Kidney (tissue), 22 donors: ENCODE data around the gene TUBE1. TPM values are rescaled to one million over a fixed set of nuclear protein-coding genes. Genes with fewer than 3 reads are reported as not detected.

Experiments
- DNase-seq, 5 donors: peaks; one replicate each; pipeline ENCODE4 v3.0.0-alpha.2; 2013 to 2020
- FAIRE-seq: peaks from 2 replicates; lab custom pipeline; 2012; peaks lifted over from hg19 to GRCh38; lab: Jason Lieb, UNC
- H3K27ac ChIP-seq, 2 donors: one replicate each; pipeline ENCODE4 v1.7.0; 2013; ENCODE audit warnings: low read depth in 2 of 2, low read length in 2 of 2, inconsistent platforms in 1 of 2
- H3K27me3 ChIP-seq: one replicate; pipeline ENCODE4 v1.7.1; 2013; ENCODE audit warnings: low read length, inconsistent platforms; ENCODE audit not compliant: control insufficient read depth, insufficient read depth
- H3K36me3 ChIP-seq, 3 donors: one replicate each; pipeline versions ENCODE4 v1.7.0 to v1.7.1; 2013; ENCODE audit warnings: low read length in 3 of 3, control low read depth in 1 of 3, inconsistent platforms in 1 of 3; ENCODE audit not compliant: insufficient read depth in 3 of 3, control insufficient read depth in 2 of 3
- H3K4me1 ChIP-seq, 3 donors: one replicate each; pipeline versions ENCODE4 v1.7.0 to v1.7.1; 2013; ENCODE audit warnings: low read length in 3 of 3, inconsistent platforms in 1 of 3, low read depth in 1 of 3; ENCODE audit not compliant: control insufficient read depth in 2 of 3, insufficient read depth in 2 of 3
- H3K4me3 ChIP-seq, 3 donors: one replicate each; pipeline versions ENCODE4 v1.7.0 to v1.8.1; 2013; ENCODE audit warnings: low read length in 3 of 3, control low read depth in 1 of 3, inconsistent platforms in 1 of 3
- H3K9ac ChIP-seq, 3 donors: one replicate each; pipeline versions ENCODE4 v1.7.0 to v1.7.1; 2013; ENCODE audit warnings: low read length in 3 of 3, control low read depth in 1 of 3, inconsistent platforms in 1 of 3
- H3K9me3 ChIP-seq, 3 donors: one replicate each; pipeline versions ENCODE4 v1.7.0 to v1.7.1; 2013; ENCODE audit warnings: low read length in 3 of 3, control low read depth in 1 of 3, inconsistent platforms in 1 of 3; ENCODE audit not compliant: control insufficient read depth in 2 of 3, insufficient read depth in 1 of 3
- intact Hi-C: fragments of 100-400 bp; cut with DNase I; formaldehyde crosslinking; loops from one replicate; pipeline ENCODE4 v1.11.1; 2022
- long read RNA-seq, 10 donors: library from polyadenylated mRNA in 1 of 10; unstranded in 1 of 10; transcript quantifications; one replicate each; pipeline ENCODE4 v2.0.0 and lab custom pipeline, GENCODE V29; 2021 to 2026
- polyA plus RNA-seq: library from polyadenylated mRNA; stranded (reverse); fragments of 350-450 nt; fragmentation: Illumina TruSeq; extraction: RNeasy Lipid Tissue Mini Kit (QIAGEN cat#74804); gene quantifications from one replicate; pipeline ENCODE4 v1.2.3, GENCODE V29; 2014; ENCODE audit warnings: low read depth, low replicate concordance; ENCODE audit not compliant: insufficient read depth
- total RNA-seq: library from RNA; stranded (reverse); fragmentation: NEBNext Ultra II Directional; extraction: Animal tissue kit (Norgen Biotek cat#: 25700); gene quantifications from one replicate; pipeline ENCODE4 v1.2.1, GENCODE V29; 2021
- TF ChIP-seq, protein P1 (sequence below): IDR thresholded peaks from 3 replicates; pipeline ENCODE4 v1.5.1; 2012; ENCODE audit warnings: mild to moderate bottlenecking, moderate library complexity, borderline replicate concordance; ENCODE audit not compliant: insufficient read depth; ENCODE audit errors: extremely low read depth
- donor health status: control.
- donor health status: control.
- donor health status: control.
- donor health status: control.
- donor health status: control.
- donor health status: DM: yes; HTN: yes; CAD: no.
- donor health status: Normal renal cell carcinoma (clear cell type).

Gene TUBE1, protein sequence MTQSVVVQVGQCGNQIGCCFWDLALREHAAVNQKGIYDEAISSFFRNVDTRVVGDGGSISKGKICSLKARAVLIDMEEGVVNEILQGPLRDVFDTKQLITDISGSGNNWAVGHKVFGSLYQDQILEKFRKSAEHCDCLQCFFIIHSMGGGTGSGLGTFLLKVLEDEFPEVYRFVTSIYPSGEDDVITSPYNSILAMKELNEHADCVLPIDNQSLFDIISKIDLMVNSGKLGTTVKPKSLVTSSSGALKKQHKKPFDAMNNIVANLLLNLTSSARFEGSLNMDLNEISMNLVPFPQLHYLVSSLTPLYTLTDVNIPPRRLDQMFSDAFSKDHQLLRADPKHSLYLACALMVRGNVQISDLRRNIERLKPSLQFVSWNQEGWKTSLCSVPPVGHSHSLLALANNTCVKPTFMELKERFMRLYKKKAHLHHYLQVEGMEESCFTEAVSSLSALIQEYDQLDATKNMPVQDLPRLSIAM
- total RNA-seq (21.2 TPM), polyA plus RNA-seq (13.6 TPM)
- long read RNA-seq, donor 1, transcript TUBE1-202 (12 exons, 2,142 nt) = major isoform, 6 of 13 reads
- long read RNA-seq, donor 1, partial matches to known transcripts = 0 of 13 reads
- long read RNA-seq, donor 1, other reads (novel, unspliced or antisense) = 0 of 13 reads
- long read RNA-seq, donor 2, transcript TUBE1-207 (1 exons, 3,610 nt) = major isoform, 11 of 16 reads
- long read RNA-seq, donor 2, partial matches to known transcripts = 0 of 16 reads
- long read RNA-seq, donor 2, other reads (novel, unspliced or antisense) = 0 of 16 reads
- long read RNA-seq, donor 3, transcript TUBE1-207 (1 exons, 3,610 nt) = major isoform, 12 of 16 reads
- long read RNA-seq, donor 3, partial matches to known transcripts = 0 of 16 reads
- long read RNA-seq, donor 3, other reads (novel, unspliced or antisense) = 0 of 16 reads
- long read RNA-seq, donor 4, transcript TUBE1-202 (12 exons, 2,142 nt) = major isoform, 5 of 11 reads
- long read RNA-seq, donor 4, partial matches to known transcripts = 0 of 11 reads
- long read RNA-seq, donor 4, other reads (novel, unspliced or antisense) = 0 of 11 reads
- long read RNA-seq, donor 5, partial matches to known transcripts = 0 of 1 reads
- long read RNA-seq, donor 5, other reads (novel, unspliced or antisense) = 0 of 1 reads
- long read RNA-seq, donor 6, transcript TUBE1-202 (12 exons, 2,142 nt) = major isoform, 6 of 13 reads
- long read RNA-seq, donor 6, partial matches to known transcripts = 0 of 13 reads
- long read RNA-seq, donor 6, other reads (novel, unspliced or antisense) = 0 of 13 reads
- long read RNA-seq, donor 7, transcript TUBE1-202 (12 exons, 2,142 nt) = major isoform, 8 of 13 reads
- long read RNA-seq, donor 7, partial matches to known transcripts = 1 of 13 reads
- long read RNA-seq, donor 7, other reads (novel, unspliced or antisense) = 3 of 13 reads
- long read RNA-seq, donor 8, partial matches to known transcripts = 0 of 6 reads
- long read RNA-seq, donor 8, other reads (novel, unspliced or antisense) = 0 of 6 reads
- long read RNA-seq, donor 9, partial matches to known transcripts = 0 of 2 reads
- long read RNA-seq, donor 9, other reads (novel, unspliced or antisense) = 0 of 2 reads
- long read RNA-seq, donor 10, transcript TUBE1-207 (1 exons, 3,610 nt) = major isoform, 14 of 18 reads
- long read RNA-seq, donor 10, partial matches to known transcripts = 0 of 18 reads
- long read RNA-seq, donor 10, other reads (novel, unspliced or antisense) = 0 of 18 reads

DNA sequence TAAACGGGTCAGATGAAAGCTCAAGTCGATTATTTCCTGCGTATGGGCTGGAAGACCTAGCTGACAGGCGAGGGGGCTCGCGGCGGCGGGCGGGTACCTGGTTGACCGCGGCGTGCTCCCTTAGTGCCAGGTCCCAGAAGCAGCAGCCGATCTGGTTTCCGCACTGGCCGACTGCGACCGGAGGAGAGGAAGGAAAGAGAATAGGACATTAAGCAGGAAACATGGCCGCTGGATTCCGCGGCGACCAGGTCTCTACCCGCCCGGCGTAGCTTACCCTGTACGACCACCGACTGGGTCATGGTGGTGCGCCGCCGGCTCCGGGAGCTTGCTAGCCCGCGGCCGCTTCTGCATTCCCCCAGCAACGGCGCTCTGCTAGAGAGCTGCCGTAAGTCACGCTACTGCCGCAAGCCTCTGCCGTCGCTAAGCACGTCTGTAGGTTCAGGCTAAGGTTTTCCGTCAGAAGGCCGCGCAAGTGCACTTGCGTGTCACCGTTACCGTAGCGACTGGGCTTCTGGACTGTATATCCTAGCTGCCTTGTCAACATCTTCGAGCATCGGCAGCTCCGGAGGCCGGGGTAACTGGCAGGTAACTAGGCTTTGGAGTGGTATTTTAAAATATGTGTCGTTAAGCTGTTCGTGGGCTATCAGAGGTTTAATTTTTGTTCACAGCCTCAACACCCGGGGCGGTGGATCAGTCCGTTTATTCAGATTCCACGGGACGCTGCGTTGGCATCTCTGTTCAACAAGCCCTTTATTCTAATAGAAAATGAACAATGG, at the start of gene TUBE1, which contains the start of gene FAM229B:
TUBE1 (minus strand) TSS at position 347 of the 776 bp plus-strand sequence; CDS start at position 299, 48 bp downstream.
FAM229B (plus strand) TSS at position 456 of the 776 bp plus-strand sequence. CDS start 11,693 bp downstream, outside the sequence.
- intact Hi-C loops = no loop called here
- Histone ChIP-seq H3K9ac (peak within 1 kb of the TSS; percentile 78 to 85 (median 78)), H3K4me1 (peaks cover 0 to 5% (median 3%) of the 10 kb centered on the region in 3 donors), H3K27ac (peak within 1 kb of the TSS; percentile 61 to 87), H3K4me3 (peak within 1 kb of the TSS; percentile 86 to 92 (median 89)), H3K9me3 (no peaks in the 10 kb centered on the region), H3K36me3 (peaks cover 0 to 11% (median 0%) of the 10 kb centered on the region in 3 donors), H3K27me3 (no peaks in the 10 kb centered on the region)
- TF ChIP-seq, protein P1, sequence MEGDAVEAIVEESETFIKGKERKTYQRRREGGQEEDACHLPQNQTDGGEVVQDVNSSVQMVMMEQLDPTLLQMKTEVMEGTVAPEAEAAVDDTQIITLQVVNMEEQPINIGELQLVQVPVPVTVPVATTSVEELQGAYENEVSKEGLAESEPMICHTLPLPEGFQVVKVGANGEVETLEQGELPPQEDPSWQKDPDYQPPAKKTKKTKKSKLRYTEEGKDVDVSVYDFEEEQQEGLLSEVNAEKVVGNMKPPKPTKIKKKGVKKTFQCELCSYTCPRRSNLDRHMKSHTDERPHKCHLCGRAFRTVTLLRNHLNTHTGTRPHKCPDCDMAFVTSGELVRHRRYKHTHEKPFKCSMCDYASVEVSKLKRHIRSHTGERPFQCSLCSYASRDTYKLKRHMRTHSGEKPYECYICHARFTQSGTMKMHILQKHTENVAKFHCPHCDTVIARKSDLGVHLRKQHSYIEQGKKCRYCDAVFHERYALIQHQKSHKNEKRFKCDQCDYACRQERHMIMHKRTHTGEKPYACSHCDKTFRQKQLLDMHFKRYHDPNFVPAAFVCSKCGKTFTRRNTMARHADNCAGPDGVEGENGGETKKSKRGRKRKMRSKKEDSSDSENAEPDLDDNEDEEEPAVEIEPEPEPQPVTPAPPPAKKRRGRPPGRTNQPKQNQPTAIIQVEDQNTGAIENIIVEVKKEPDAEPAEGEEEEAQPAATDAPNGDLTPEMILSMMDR = peak; percentile 15
- no peak for FAIRE-seq
- DNase-seq = peak; percentile 95 to 98 (median 96)

DNA sequence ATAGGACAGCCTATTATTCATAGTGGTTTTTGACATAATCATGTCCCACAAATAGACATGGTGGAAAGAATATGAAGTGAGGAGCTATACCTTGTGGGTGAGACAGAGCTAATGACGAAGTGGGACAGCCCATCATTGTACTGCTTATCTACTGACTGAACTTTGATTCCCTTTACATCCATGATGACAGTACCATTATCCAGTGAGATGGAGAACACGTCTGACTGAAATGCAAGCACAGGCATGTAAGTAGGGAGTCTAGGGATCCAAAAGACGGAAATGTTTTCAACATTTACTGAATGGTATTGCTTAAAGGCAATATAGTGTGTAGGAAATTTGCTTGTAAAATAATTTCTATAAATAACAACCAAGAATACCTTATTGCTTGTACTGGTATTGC, 43.6 kb upstream of the TUBE1 start:
- DNase-seq (no peak), FAIRE-seq (no peak)
- Histone ChIP-seq H3K27me3 (no peaks in the 10 kb centered on the region), H3K36me3 (peaks cover 0 to 5% (median 0%) of the 10 kb centered on the region in 3 donors), H3K4me3 (no peak overlapping the region), H3K4me1 (no peaks in the 10 kb centered on the region), H3K27ac (no peak overlapping the region), H3K9ac (no peak overlapping the region), H3K9me3 (no peaks in the 10 kb centered on the region)
- TF ChIP-seq, protein P1 = no peak
- intact Hi-C loops = no loop called here
